GM18505 (cell line): ENCODE data around the gene PDIK1L.

Experiments
- ATAC-seq: cut with Tn5 transposase; IDR thresholded peaks from one replicate; pipeline ENCODE4 v1.9.1; 2021; ENCODE audit not compliant: unreplicated experiment
- POLR2A ChIP-seq: IDR thresholded peaks from 4 replicates; pipeline ENCODE4 v1.6.1; 2011; ENCODE audit warnings: borderline replicate concordance; ENCODE audit not compliant: insufficient read depth, insufficient read length; ENCODE audit errors: extremely low read depth

The PDIK1L gene

DNA sequence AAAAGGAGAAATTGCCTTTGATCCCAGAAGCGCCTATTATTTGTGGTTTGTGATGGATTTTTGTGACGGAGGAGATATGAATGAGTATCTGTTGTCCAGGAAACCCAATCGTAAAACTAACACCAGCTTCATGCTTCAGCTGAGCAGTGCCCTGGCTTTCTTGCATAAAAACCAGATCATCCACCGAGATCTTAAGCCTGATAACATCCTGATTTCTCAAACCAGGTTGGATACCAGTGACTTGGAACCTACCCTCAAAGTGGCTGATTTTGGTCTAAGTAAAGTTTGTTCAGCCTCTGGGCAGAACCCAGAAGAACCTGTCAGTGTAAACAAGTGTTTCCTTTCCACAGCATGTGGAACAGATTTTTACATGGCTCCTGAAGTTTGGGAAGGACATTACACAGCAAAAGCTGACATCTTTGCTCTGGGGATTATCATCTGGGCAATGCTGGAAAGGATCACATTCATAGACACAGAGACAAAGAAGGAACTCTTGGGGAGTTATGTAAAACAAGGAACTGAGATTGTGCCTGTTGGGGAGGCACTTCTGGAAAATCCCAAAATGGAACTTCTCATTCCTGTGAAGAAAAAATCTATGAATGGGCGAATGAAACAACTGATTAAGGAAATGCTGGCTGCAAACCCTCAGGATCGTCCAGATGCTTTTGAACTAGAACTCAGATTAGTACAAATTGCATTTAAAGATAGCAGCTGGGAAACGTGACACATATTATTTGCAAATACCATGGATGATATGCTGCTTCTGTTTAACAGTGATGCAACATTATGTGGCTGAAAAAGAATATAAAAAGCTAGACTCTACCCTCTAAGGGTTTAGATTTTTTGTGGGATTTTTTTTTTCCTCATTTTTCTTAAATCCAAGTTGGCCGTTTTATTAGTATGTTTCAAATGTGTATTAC lies 10.5 kb downstream of the PDIK1L start:
- no peak for ATAC-seq
- no peak for TF ChIP-seq POLR2A

DNA sequence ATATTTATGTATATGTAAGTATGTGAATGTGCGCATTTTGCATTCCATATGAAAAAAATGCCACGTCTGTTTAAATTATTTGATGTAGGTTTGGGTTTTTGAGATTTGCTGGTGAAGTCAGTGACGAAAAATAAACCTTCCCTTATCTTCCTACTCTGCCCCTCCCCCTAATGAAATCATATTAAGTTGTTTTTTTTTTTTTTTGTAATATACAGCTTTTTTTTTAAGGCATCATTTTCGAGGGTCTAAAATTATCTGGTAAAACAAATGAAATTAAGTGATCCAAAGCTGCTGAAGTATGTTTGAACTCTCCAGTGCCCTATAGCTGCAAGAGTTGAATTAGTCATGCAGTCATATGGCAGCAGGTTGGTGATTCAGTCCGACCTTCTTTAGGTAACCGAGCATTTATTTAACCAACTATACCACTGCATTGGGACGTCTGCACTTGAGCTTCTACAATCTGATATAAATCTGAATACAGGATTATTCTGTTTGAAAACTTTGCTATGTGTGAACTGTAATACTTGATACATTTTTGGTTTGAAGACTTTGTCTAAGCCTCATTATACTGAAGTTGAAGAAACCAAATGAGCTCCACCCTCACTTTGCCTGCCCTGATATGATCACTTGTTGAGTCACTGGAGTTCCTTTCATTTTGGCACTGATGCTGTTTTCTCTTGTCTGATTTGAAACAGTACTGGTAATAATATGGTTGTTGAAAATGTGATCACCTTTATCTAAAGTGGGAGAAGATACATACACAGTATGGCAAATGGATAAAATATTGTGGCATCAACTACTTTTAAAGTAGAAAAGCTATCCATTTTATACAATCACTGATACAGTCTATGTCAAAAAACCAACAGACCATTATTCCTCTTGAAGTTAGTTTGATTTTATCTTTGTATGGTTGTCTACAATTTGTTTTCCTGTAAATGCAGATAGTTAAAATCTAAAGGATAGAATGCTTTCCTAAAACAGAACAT lies 11.7 kb downstream of the PDIK1L start:
- ATAC-seq = no peak
- TF ChIP-seq POLR2A = no peak

DNA sequence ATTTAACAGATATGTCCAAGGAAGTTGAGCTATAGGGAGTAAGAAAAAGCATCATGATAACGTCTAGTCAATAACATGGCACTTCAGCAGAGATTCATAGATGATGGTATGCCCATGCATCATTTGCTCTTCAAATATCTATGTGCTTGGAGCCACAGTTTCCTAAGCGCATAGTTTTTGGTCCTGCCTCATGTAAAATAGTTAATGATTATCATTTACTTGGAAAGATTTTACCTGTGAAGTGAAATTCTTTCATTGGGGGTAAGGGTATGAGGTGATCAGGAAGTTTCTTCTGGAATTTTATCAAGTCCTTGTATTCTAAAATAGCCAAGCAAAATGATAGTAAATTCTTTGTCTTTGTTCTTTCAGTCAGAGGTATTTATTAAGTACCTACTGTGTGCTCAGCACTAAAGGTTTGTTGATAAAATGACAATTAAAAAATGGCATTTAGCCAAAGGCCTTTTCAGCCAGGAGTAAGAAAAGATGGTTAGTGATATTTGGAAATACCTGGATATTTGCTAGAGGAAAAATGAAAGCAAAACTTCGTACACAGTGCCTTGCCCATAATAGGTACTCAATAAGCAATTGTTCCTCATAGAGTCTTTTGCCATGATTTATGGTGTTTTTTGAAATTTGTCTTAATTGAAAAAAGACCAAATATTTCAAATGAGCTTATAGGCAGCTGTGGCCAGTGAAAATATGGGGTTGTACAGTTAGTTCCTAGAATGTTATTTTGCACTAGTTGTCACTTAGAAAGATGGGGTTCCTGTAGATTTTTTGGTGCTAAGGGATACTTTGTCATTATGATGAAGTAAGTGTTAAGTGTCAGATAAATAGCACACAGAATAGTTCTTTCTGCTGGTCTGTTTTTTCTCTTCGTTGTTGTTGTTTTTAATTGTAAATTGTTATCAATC lies 13.1 kb downstream of the PDIK1L start:
- ATAC-seq = no peak
- TF ChIP-seq POLR2A = no peak

DNA sequence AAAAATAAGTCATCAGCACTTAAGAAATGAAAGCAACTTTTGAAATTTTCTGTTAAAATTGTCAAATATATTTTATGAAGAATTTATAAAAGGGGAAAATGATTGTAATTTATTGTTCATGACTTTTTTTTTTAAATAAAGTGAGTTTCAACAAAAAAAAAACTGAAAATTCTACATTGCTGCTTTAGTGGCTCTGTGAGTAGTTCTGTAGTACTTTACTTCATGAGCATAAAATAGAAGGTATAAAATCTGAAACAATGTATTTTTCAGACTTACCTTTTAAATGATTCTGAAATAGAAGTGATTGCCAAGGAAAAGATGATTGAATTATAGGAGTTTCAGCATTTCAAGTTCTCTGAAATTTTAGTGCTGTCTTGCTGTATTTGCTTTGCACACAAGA lies 13.8 kb downstream of the PDIK1L start:
- no peak for TF ChIP-seq POLR2A
- no peak for ATAC-seq

DNA sequence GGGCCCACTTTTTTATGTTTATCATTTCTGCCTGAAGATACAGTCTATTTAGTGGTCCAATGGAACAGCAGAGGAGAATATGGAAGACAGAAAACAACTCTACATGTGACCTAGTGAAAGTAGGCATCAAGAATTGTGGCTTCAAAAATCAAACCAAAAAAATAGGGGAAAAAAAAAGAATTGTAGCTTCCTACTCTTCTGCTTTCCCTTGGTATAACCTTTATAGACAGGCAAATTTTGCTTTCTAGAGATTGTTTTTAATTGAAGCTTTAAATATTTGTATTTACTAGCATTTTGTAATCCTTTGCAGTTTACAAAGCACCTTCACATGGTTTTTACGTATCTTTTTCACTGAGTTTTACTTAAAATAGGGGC lies 14.3 kb downstream of the PDIK1L start:
- ATAC-seq = no peak
- no peak for TF ChIP-seq POLR2A

DNA sequence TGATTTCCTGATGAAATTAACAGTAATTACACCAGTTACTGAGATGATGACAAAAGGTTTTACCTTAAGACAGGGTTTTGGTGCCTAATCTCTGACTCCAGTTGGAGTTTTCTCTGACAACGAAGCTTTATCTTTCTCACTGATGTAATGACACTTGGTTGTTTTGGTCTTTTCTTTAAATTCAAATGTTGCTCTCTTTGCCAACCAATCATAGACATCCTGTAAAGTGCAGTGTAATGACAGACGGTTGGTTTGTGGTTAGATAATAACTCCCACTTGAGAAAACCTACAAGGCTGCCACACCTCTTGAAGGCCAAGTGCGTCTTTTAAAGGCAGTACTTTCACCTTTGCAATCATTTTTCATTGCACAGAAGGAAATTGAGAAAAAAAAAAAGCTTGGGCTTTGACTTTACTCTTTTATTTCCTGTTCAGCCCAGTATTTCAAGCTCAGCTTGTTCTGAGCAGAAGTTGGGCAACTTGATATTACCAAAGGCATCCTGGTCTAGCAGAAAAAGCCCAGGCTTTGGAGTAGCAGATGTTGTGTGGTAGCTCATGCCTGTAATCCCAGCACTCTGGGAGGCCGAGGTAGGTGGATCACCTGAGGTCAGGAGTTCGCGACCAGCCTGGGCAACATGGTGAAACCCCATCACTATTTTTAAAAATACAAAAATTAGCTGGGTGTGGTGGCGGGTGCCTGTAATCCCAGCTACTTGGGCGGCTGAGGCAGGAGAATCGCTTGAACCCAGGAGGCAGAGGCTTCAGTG lies 14.9 kb downstream of the PDIK1L start:
- no peak for TF ChIP-seq POLR2A
- ATAC-seq = peak; percentile 77

DNA sequence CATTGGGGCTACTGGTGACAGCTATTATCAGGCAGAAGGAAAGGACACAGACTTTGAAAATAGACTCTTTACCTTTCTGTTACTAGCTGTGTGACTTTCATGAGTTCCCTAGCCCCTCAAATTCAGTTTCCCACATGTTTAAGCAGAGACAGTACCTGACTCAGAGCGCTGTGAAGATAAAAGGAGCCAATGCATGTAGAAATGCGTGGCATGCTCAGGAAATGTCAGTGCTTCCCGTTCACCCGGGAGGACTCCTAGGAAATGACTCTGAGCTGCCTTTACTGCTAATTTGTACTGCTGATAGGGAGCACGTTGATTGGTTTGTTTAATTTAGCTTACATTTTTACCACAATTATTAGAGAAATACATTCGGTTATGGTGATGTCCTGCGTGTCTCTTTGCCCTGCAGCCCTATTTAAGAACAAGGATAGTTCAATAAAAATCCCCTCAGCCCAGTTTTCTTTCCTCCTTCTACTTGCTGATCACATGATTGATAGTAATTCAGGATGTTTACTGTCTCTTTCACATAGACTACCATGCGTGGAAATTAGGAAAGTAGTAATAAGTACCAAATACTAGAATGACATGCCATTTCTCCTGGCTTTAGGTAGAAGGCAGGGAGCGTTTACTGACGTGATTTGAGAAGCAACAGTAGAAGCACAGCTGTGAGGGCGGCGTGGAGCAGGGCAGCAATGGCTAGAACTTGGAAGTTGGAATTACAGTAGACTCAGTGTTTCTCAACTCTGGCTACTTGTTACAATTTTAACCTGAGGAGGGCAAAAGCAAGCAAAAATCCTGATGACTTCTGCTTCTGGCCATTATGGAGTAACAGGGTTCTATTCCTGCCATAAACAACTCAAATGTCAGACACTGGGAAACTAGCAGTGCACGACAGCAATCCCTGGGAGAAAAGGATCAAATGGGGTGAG lies 15.9 kb downstream of the PDIK1L start:
- ATAC-seq = no peak
- no peak for TF ChIP-seq POLR2A

DNA sequence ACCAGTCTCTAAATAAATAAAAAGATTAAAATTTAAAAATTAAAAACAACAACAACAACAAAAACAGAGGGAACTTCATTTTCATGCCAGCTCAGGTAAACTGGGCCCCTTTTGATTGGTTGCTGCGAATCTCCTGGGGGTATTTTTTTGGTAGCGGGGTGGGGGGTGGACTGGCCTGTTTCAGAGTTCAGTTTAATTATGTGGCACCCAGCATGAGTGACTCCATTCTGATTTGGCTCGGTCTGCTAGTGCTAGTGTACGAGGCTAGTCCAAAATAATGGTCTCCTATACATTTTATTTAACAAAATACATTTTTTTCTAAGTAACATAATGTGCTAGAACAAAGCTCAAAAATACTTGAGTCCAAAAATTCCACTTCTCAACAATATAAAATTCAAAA lies 18.2 kb downstream of the PDIK1L start:
- ATAC-seq = no peak
- no peak for TF ChIP-seq POLR2A

DNA sequence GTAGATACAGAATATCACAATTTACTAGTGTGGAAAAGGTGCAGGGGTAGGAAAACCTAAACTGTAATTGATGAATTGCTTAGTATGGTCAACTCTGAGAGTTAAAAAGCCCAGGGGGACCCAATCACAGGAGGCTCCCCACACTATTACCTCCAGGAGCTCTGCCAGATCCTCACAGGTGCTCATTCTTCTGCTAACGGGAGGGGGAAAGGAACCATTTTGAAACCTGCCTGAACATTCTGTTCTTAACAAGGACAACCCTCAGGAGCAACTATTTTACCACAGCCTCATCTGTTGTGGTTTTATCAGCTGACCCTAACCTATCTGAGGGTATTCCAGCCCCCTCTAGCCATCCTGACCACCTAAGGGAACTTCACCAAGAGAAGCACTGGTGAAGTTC lies 19.1 kb downstream of the PDIK1L start:
- TF ChIP-seq POLR2A = no peak
- no peak for ATAC-seq

DNA sequence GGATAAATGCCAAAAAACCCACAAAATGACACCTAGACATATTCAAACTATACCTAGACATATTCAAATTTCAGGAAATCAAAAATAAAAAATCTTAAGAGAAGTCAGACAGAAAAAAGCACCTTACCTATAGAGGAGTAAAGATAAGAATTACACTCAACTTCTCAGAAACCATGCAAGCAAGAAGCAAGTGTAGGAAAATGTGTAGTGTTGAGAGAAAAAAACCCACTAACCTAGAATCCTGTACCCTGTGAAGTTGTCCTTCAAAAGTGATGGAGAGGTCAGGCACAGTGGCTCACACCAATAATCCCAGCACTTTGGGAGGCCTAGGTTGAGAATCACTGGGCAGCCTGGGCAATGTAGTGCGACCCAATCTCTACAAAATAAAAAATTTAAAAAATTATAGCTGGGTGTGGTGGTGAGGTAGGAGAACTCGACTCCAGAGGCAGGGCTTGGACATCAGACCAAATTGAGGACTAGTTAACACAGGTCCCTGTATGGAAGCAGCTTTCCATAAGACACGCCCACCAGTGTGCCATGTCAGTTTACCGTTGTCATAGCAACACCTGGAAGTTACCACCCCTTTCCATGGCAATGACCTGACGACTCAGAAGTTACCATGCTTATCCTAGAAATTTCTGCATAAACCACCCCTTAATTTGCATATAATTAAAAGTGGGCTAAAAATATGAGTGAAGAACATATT lies 20.7 kb downstream of the PDIK1L start:
- ATAC-seq = no peak
- TF ChIP-seq POLR2A = no peak

DNA sequence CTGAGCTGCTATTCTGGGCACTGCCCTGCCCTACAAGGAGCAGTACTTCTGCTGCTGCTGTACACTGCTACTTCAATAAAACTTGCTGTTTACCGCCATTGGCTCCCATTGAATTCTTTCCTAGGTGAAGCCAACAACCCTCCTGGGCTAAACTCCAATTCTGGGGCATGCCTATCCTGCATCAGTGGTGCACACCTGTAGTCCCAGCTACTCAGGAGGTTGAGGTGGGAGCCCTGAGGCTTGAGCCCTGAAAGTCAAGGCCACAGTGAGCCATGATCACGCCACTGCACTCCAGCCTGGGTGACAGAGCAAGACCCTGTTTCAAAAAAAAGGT lies 21.2 kb downstream of the PDIK1L start:
- TF ChIP-seq POLR2A = no peak
- ATAC-seq = no peak
